GM23248 (cell line): Measurements from ENCODE around the gene NUDT16L1. TPM values are rescaled to one million over a fixed set of nuclear protein-coding genes. Genes with fewer than 3 reads are reported as not detected.

Source experiments
- DNase-seq: peaks from one replicate; pipeline ENCODE4 v3.0.0-alpha.2; 2015
- H2AFZ ChIP-seq: fragments of 200-600 bp; sonication (generic); 2 replicates; pipeline ENCODE4 v1.6.1; 2016; ENCODE audit warnings: antibody characterized with exemption
- H3F3A ChIP-seq: fragments of 200-600 bp; sonication (generic); 2 replicates; pipeline ENCODE4 v1.6.1; 2016; ENCODE audit warnings: mild to moderate bottlenecking, antibody characterized with exemption, mixed run types; ENCODE audit not compliant: insufficient read depth
- H3K27ac ChIP-seq: fragments of 200-600 bp; sonication (generic); 2 replicates; pipeline ENCODE4 v1.5.1; 2016; ENCODE audit warnings: mild to moderate bottlenecking
- H3K27me3 ChIP-seq: fragments of 200-600 bp; sonication (generic); replicated peaks from 2 replicates; pipeline ENCODE4 v1.6.1; 2016; ENCODE audit warnings: mild to moderate bottlenecking; ENCODE audit not compliant: insufficient read depth
- H3K36me3 ChIP-seq: fragments of 200-600 bp; sonication (generic); 2 replicates; pipeline ENCODE4 v1.6.1; 2016; ENCODE audit warnings: low read depth, mild to moderate bottlenecking
- H3K4me1 ChIP-seq: fragments of 200-600 bp; sonication (generic); 2 replicates; pipeline ENCODE4 v1.6.1; 2016; ENCODE audit warnings: mild to moderate bottlenecking; ENCODE audit not compliant: insufficient read depth
- H3K4me2 ChIP-seq: fragments of 200-600 bp; sonication (generic); one replicate; pipeline ENCODE4 v1.6.1; 2016; ENCODE audit warnings: mild to moderate bottlenecking; ENCODE audit not compliant: unreplicated experiment
- H3K4me3 ChIP-seq: fragments of 200-600 bp; sonication (generic); 2 replicates; pipeline ENCODE4 v1.5.1; 2016; ENCODE audit warnings: mild to moderate bottlenecking
- H3K79me2 ChIP-seq: fragments of 200-600 bp; sonication (generic); 2 replicates; pipeline ENCODE4 v1.6.1; 2016; ENCODE audit warnings: mild to moderate bottlenecking; ENCODE audit not compliant: insufficient read depth
- H3K9ac ChIP-seq: fragments of 200-600 bp; sonication (generic); 2 replicates; pipeline ENCODE4 v1.6.1; 2016; ENCODE audit warnings: mild to moderate bottlenecking
- H3K9me2 ChIP-seq: fragments of 200-600 bp; sonication (generic); 2 replicates; pipeline ENCODE4 v1.6.1; 2016; ENCODE audit warnings: mixed run types, mild to moderate bottlenecking, moderate library complexity; ENCODE audit not compliant: insufficient read depth
- H3K9me3 ChIP-seq: fragments of 200-600 bp; sonication (generic); one replicate; pipeline ENCODE4 v1.6.1; 2017; ENCODE audit warnings: low read depth
- H4K20me1 ChIP-seq: fragments of 200-600 bp; sonication (generic); 2 replicates; pipeline ENCODE4 v1.6.0; 2016; ENCODE audit not compliant: insufficient read depth
- EZH2 ChIP-seq: fragments of 200-600 bp; sonication (generic); IDR thresholded peaks from 2 replicates; pipeline ENCODE4 v1.6.1; 2018; ENCODE audit warnings: antibody characterized with exemption, mild to moderate bottlenecking; ENCODE audit not compliant: insufficient read depth, poor library complexity, severe bottlenecking
- EZH2phosphoT487 ChIP-seq: fragments of 200-600 bp; sonication (generic); IDR thresholded peaks from 2 replicates; pipeline ENCODE4 v1.6.1; 2018; ENCODE audit warnings: antibody characterized with exemption, moderate library complexity, mild to moderate bottlenecking, low read depth; ENCODE audit not compliant: insufficient read depth
- WGBS, 2 experiments: methylation state at CpG; one replicate each; pipeline ENCODE4 v1.1.6; 2015 to 2017; ENCODE audit warnings: low lambda C conversion rate in 2 of 2, low coverage in 1 of 2; ENCODE audit errors: missing lambda C conversion rate in 2 of 2; 5-methylcytosine and 5-hydroxymethylcytosine counted together
- in situ Hi-C: fragments of 300-500 bp; cut with MboI; formaldehyde crosslinking; loops from 2 replicates; pipeline ENCODE4 v1.15.0; 2020
- polyA plus RNA-seq: library from polyadenylated mRNA; unstranded; fragments of >200 nt; fragmentation: Nextera tagmentation; extraction: Ambion mirVana; gene quantifications from 2 replicates; pipeline ENCODE4 v1.2.1, GENCODE V29; 2016
- total RNA-seq: library from RNA; depleted of rRNA; stranded (reverse); fragments of >200 nt; shearing (Covaris generic); gene quantifications from 2 replicates; pipeline ENCODE4 v1.2.3, GENCODE V29; 2014

NUDT16L1 gene
- total and polyA plus RNA-seq, 2 experiments from 2014 or later = 42.9 to 43.6 TPM

DNA sequence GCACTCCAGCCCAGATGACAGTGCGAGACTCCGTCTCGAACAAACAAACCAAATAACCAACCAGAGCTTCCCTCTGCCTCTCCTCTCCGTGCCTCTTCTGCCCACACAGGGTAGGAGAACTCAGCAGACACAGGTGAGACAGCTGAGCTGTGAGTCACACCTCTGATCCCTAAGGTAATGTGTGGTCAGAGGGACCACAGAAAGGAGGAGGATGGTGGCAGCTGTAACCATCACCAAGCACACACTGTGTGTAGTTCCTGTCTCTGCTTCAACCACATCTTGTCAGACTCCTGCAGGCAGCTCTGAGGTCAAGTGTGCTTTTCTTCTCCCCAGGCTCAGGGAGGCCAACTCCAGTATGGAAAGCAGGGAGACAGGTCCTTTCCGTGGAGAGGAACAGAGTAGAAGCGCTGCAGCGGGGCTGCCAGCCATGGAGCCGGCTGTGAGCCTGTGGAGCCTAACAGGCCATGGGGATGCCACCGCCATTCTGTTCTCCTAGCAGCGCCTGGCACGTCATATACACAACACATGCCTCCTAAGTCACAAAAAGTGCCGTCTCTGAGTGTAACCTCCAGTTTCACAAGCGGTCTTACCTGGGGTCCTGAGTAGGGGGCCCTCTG lies 7.1 kb downstream of the NUDT16L1 start:
- 0 out of 2 replicates have a peak, but pooled peaks cover 3% of the 10 kb centered on the region for H3K36me3 ChIP-seq
- H3K4me3 ChIP-seq = no peak overlapping the region

DNA sequence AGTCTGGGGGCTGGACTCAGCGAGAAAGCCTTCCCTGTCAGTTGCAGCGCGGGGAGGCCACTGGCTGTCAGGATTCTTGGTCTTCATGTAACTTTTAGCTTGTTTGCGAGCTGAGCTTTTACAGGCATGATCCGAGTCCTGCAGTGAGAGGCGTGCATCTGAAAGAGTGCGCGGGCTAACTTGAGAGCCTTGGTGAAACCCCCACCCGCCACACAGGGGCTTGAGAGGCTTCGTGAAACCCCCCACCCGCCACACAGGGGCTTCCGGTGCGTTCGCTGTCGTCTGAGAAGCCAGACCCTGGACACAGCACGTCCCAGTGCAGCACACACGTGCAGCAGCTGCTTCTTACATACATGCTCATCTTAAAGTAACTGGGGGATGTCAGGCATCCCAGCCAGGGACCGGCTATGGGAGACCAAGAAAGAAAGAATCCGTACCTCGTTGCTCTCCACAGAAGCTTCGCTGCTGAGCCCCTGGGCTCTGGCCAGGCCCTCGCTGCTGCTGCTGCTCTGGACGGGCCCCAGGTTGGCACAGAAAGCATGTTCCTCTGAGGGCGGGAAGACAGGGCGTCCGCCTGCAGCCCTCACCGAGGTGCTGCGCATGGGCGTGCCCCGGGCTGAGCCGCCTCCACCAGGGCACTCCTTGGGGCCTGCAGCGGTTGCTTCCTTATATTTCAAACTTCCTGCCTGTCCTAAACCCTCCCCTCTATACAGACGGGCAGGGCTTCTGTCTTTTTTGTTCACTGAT lies 7.8 kb downstream of the NUDT16L1 start:
- H3K4me2 ChIP-seq = no peak overlapping the region
- DNase-seq = no peak
- H3K27ac ChIP-seq = no peak overlapping the region
- H3K79me2 ChIP-seq = no peaks in the 10 kb centered on the region
- WGBS, 2 experiments = 92% methylated on average over 33 of the region's 33 CpGs
- H3F3A ChIP-seq = 0 out of 2 replicates have a peak, but pooled peaks cover 1% of the 10 kb centered on the region
- H3K27me3 ChIP-seq = no peaks in the 10 kb centered on the region
- H3K36me3 ChIP-seq = no peaks in the 10 kb centered on the region
- H3K4me1 ChIP-seq = no peaks in the 10 kb centered on the region
- H4K20me1 ChIP-seq = no peaks in the 10 kb centered on the region
- H3K9me3 ChIP-seq = no peaks in the 10 kb centered on the region
- H3K4me3 ChIP-seq = no peak overlapping the region
- H2AFZ ChIP-seq = no peak overlapping the region
- no peak for TF ChIP-seq EZH2
- no peak for TF ChIP-seq EZH2phosphoT487
- H3K9ac ChIP-seq = no peak overlapping the region
- no peaks in the 10 kb centered on the region for H3K9me2 ChIP-seq
- in situ Hi-C loops = no loop called here

More for the DNA sequence above, 7.1 kb downstream of the NUDT16L1 start:
- Histone ChIP-seq H3K9me3 (no peaks in the 10 kb centered on the region), H3K9ac (no peak overlapping the region), H4K20me1 (no peaks in the 10 kb centered on the region), H3K79me2 (no peaks in the 10 kb centered on the region), H2AFZ (no peak overlapping the region), H3K4me2 (no peak overlapping the region), H3F3A (0 out of 2 replicates have a peak, but pooled peaks cover 8% of the 10 kb centered on the region), H3K27me3 (no peaks in the 10 kb centered on the region), H3K4me1 (peaks cover 3% of the 10 kb centered on the region), H3K9me2 (no peaks in the 10 kb centered on the region), H3K27ac (no peak overlapping the region)
- no peak for DNase-seq
- in situ Hi-C loops = no loop called here
- TF ChIP-seq EZH2 (no peak), EZH2phosphoT487 (no peak)
- 97 to 99% methylated on average over 13 of the region's 13 CpGs for WGBS, 2 experiments

- no peaks in the 10 kb centered on the region for H3F3A ChIP-seq
- no peaks in the 10 kb centered on the region for H3K9me3 ChIP-seq
- H3K4me3 ChIP-seq = no peak overlapping the region
- H3K4me1 ChIP-seq = no peaks in the 10 kb centered on the region
- no peak overlapping the region for H3K27ac ChIP-seq
- no peaks in the 10 kb centered on the region for H3K36me3 ChIP-seq
- no peak overlapping the region for H3K4me2 ChIP-seq
- in situ Hi-C loops = no loop called here
- H3K9me2 ChIP-seq = no peaks in the 10 kb centered on the region
- TF ChIP-seq EZH2 = no peak
- no peak overlapping the region for H2AFZ ChIP-seq
- H4K20me1 ChIP-seq = no peaks in the 10 kb centered on the region
- no peak overlapping the region for H3K9ac ChIP-seq
- H3K79me2 ChIP-seq = no peaks in the 10 kb centered on the region
- WGBS, 2 experiments = 95 to 96% methylated on average over 17 of the region's 17 CpGs
- H3K27me3 ChIP-seq = no peaks in the 10 kb centered on the region
- DNase-seq = no peak
Observed at GRCh38 chr16:4701791-4702465, 8.6 kb downstream of the NUDT16L1 start.

DNA sequence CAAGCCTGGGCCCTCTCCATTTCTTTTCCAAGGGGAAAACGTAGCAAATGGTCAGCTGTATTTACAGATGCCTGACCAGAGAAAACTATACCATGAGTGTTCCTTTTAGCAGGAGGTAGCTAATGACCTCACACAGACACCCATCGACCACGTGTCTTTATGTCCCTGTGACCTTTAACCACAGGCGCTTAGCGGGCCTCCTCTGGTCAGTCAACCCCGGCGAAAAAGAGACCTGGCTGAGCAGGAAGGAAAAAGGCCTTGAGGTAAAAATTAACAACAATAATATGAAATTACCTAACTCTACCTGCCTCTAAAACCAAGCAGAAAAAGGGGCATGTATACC lies 9.1 kb downstream of the NUDT16L1 start:
- TF ChIP-seq EZH2 = no peak
- TF ChIP-seq EZH2phosphoT487 = no peak
- no peaks in the 10 kb centered on the region for H3K79me2 ChIP-seq
- H3K27ac ChIP-seq = no peak overlapping the region
- no peak overlapping the region for H2AFZ ChIP-seq
- in situ Hi-C loops = no loop called here
- H3K4me3 ChIP-seq = no peak overlapping the region
- H3K36me3 ChIP-seq = peaks cover 2% of the 10 kb centered on the region; the same call in 1 of the 2 replicates
- no peaks in the 10 kb centered on the region for H3K9me2 ChIP-seq
- WGBS, 2 experiments = 75 to 83% methylated on average over 7 of the region's 7 CpGs
- no peaks in the 10 kb centered on the region for H3K27me3 ChIP-seq
- no peak overlapping the region for H3K4me2 ChIP-seq
- DNase-seq = no peak
- no peaks in the 10 kb centered on the region for H4K20me1 ChIP-seq
- H3K9ac ChIP-seq = no peak overlapping the region
- H3K9me3 ChIP-seq = no peaks in the 10 kb centered on the region
- H3K4me1 ChIP-seq = no peaks in the 10 kb centered on the region
- no peaks in the 10 kb centered on the region for H3F3A ChIP-seq
